Occipital lobe (tissue), 2 donors: Measurements from ENCODE around the gene RPS15. TPM values are rescaled to one million over a fixed set of nuclear protein-coding genes. Genes with fewer than 3 reads are reported as not detected.

Experiments
- DNase-seq: peaks from one replicate; lab custom pipeline; 2025; lab: John Stamatoyannopoulos, UW
- total RNA-seq: library from RNA; depleted of rRNA; stranded (reverse); fragments of >200 nt; gene quantifications from one replicate; pipeline ENCODE4 v1.2.3, GENCODE V29; 2014

RPS15 gene
- total RNA-seq, 1 donor from 2014 or later: 252 TPM

GRCh38 chr19:1481893-1482360 is 43.7 kb downstream of the RPS15 start:
- no peak for DNase-seq

- no peak for DNase-seq
Observed at GRCh38 chr19:1482361-1483130, 44.4 kb downstream of the RPS15 start.

GRCh38 chr19:1483131-1483978 is 45.2 kb downstream of the RPS15 start:
- no peak for DNase-seq

GRCh38 chr19:1483979-1484428 is 45.8 kb downstream of the RPS15 start:
- DNase-seq: no peak

GRCh38 chr19:1486720-1487575 is 48.8 kb downstream of the RPS15 start:
- DNase-seq: no peak

- no peak for DNase-seq
Observed at GRCh38 chr19:1487576-1488281, 49.5 kb downstream of the RPS15 start.

GRCh38 chr19:1488282-1488601 is 50.0 kb downstream of the RPS15 start:
- no peak for DNase-seq

GRCh38 chr19:1489463-1490310 is 51.5 kb downstream of the RPS15 start:
- DNase-seq: no peak

Other genes with a start within 250 kb of the RPS15 start
- gene STK11, start 232.6 kb upstream of the RPS15 start, total RNA-seq: 49.0 TPM
- gene CBARP, start 200.4 kb upstream of the RPS15 start, total RNA-seq: 6.6 TPM
- 11.9 TPM for gene ATP5F1D, start 196.6 kb upstream of the RPS15 start, total RNA-seq
- 15.3 TPM for gene MIDN, start 189.8 kb upstream of the RPS15 start, total RNA-seq
- 598 TPM for gene CIRBP, start 169.1 kb upstream of the RPS15 start, total RNA-seq
- gene FAM174C, start 162.9 kb upstream of the RPS15 start, total RNA-seq: 6.7 TPM
- gene EFNA2, start 152.5 kb upstream of the RPS15 start, total RNA-seq: 8.1 TPM
- gene NDUFS7, start 54.5 kb upstream of the RPS15 start, total RNA-seq: 26.5 TPM
- gene GAMT, start 36.9 kb upstream of the RPS15 start, total RNA-seq: 16.7 TPM
- gene DAZAP1, start 30.8 kb upstream of the RPS15 start, total RNA-seq: 35.7 TPM
- 141 TPM for gene APC2, start 11.7 kb downstream of the RPS15 start, total RNA-seq
- 18.6 TPM for gene C19orf25, start 40.8 kb downstream of the RPS15 start, total RNA-seq
- gene PCSK4, start 52.0 kb downstream of the RPS15 start, total RNA-seq: 1.7 TPM
- gene REEP6, start 52.8 kb downstream of the RPS15 start, total RNA-seq: 0.31 TPM
- not detected for gene ADAMTSL5, start 74.6 kb downstream of the RPS15 start, total RNA-seq
- not detected for gene PLK5, start 85.7 kb downstream of the RPS15 start, total RNA-seq
- 58.5 TPM for gene MEX3D, start 129.9 kb downstream of the RPS15 start, total RNA-seq
- 54.7 TPM for gene MBD3, start 154.5 kb downstream of the RPS15 start, total RNA-seq
- gene UQCR11, start 167.1 kb downstream of the RPS15 start, total RNA-seq: 39.6 TPM
- gene TCF3, start 214.2 kb downstream of the RPS15 start, total RNA-seq: 20.9 TPM